SH-SY5Y (cell line): ENCODE measurements around the gene GLTP.

Experiments used
- GATA2 ChIP-seq: IDR thresholded peaks from 2 replicates; pipeline ENCODE4 v1.6.1; 2011; ENCODE audit warnings: mild to moderate bottlenecking, low read depth, low read length
- GATA3 ChIP-seq: IDR thresholded peaks from 2 replicates; pipeline ENCODE4 v1.6.1; 2011; ENCODE audit warnings: low read depth, mild to moderate bottlenecking, low read length, moderate library complexity

The GLTP gene

GRCh38 chr12:109892165-109892715 lies 11.9 kb upstream of the GLTP start:
- TF ChIP-seq GATA3 (no peak), GATA2 (no peak)

DNA sequence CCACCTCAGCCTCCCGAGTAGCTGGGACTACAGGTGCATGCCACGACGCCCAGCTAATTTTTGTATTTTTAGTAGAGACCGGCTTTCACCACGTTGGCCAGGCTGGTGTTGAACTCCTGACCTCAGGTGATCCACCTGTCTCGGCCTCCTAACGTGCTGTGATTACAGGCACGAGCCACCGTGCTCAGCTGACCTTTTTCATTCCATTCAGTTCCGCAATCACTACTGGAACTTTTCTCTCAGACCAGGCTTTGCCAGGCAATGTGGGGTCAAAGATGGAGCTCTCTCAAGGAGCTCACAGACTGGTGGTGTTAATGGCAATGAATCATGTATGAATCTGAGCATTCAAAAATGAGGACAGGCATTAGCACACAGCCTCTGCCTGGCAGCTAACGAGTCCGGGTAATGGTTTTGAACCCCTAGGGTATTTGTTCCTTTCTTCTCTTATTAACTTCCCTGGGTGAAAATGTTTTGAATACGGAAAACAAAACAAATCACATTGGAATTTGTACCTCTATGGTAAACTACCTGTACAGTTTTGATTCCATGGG lies 10.4 kb upstream of the GLTP start:
- TF ChIP-seq GATA3 (no peak), GATA2 (no peak)

DNA sequence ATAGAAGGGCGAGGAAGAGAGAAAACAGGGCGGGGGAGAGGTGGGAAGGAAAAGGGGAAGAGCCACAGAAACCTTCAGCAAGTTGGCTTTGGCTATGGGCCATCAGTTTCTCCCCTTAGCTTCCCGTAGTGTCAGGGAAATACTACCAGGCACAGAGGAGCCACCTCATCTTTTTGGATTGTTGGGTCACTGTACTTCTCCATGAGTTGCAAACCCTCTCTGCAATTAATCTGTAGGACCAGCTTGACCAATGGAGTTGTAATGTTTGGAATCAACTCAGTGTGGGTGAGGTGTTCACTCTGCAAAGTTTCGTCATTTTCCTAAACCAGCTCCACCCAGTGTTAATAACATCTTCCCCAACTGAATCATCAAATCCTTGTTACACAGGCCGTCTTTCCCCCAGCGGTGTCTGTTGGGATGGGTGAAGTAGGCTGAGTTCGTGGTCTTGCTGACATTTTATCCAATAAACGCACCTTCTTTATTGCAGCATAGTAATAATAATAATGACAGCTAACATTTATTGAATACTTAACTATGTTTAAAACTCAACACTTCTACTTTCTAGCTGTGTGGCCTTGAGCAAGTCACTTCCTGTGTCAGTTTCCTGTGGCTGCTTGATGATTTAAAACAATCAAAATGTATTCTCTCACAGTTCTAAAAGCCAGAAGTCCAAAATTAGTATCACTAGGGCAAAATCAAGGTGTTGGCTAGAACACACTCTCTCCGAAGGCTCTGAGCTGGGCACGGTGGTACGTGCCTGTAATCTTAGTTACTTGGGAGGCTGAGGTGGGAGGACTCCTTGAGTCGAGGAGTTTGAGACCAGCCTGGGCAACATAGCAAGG lies 8.1 kb upstream of the GLTP start:
- no peak for TF ChIP-seq GATA2
- TF ChIP-seq GATA3 = no peak

GRCh38 chr12:109885616-109886015 lies 5.3 kb upstream of the GLTP start:
- TF ChIP-seq GATA2 = no peak
- TF ChIP-seq GATA3 = no peak

DNA sequence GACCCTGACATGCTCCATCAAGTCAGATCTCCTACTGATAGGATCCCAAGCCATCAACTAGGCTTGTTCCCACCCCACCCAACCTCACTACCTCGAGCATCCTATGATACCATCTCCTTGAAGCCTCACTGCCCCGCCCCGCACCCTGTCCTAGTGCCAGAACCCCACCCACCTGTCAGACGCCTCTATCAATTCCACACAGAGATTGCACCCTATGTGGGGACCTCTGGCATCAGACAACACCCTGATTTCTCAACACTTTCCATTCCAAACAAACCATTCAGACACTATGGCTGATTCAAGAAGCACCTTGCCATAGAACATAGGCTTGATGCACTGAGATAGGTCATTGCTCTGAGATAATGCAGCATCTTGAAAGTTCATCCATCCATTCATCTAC lies 3.1 kb upstream of the GLTP start:
- TF ChIP-seq GATA2 (no peak), GATA3 (no peak)

- TF ChIP-seq GATA3 (no peak), GATA2 (no peak)
These were observed 1.4 kb upstream of the GLTP start for GRCh38 chr12:109881752-109882151.

DNA sequence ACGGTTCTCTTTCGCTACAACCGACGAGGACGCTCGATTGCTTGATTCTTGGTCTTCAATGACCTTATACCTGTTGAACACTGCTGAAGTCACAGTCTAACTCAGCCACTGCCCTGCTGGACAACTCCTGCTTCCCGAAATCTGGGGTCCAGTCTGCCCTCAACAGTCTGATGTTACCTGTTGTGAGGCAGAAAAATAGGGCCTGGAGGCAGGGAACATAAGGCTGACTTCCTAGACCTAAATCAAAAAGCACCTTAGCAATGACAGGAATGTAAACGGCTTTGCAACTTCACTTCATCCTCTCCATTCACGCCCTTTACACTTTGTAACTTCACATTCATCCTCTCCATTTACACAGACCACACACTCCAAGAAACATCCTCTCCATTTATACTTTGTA lies 597 bp upstream of the GLTP start:
- TF ChIP-seq GATA3 = no peak
- TF ChIP-seq GATA2 = no peak

- TF ChIP-seq GATA2 (no peak), GATA3 (no peak)
These were observed 844 bp downstream of the GLTP start for GRCh38 chr12:109879351-109880042.

DNA sequence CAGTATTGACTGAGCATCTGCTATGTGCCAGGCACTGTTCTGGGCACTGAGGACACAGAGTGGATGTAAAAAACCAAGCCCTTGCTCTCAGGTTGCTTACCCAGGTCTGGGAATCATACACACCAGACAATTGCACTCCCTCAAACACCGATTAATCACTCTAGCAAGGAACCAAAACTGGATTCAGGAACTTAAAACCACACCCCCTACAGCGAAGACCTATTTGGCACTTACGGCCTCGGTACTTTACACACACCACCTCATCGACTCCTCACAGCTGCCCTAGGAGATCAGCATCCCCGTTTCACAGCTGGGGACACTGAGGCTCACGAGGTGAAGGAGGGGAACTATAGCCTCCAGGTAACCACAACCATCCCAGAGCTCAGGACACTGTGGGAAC lies 1.6 kb downstream of the GLTP start:
- TF ChIP-seq GATA3 (no peak), GATA2 (no peak)

GRCh38 chr12:109878247-109878625 lies 2.1 kb downstream of the GLTP start:
- TF ChIP-seq GATA2 (no peak), GATA3 (no peak)

GRCh38 chr12:109877504-109878246 lies 2.7 kb downstream of the GLTP start:
- TF ChIP-seq GATA3 (no peak), GATA2 (no peak)

DNA sequence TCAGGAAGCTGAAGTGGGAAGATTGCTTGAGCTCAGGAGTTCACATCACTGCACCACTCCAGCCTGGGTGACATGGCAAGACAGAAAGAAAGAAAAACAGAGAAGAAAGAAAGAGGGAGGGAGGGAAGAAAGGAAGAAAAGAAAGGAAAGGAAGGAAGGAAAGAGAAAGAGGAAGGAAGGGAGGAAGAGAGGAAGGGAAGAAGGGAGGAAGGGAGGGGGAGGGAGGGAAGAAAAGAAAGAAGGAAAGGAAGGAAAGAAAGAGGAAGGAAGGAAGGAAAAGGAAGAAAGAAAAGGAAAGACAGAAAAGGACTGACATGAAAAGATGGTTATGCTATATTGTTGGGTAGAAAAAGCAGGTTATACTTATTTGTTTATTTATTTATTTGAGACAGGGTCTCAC lies 3.9 kb downstream of the GLTP start:
- TF ChIP-seq GATA2 (no peak), GATA3 (no peak)

GRCh38 chr12:109875572-109876131 lies 4.7 kb downstream of the GLTP start:
- TF ChIP-seq GATA2 (peak; percentile 56), GATA3 (no peak)

- TF ChIP-seq GATA2 = no peak
- no peak for TF ChIP-seq GATA3
These were observed 6.7 kb downstream of the GLTP start for GRCh38 chr12:109873653-109874052.
